GM19099 (cell line): Measurements from ENCODE around the gene IGSF9.

Experiments used
- POLR2A ChIP-seq: IDR thresholded peaks from 3 replicates; pipeline ENCODE4 v1.6.1; 2011; ENCODE audit warnings: low read depth; ENCODE audit not compliant: insufficient read length; ENCODE audit errors: extremely low read depth

Gene IGSF9

GRCh38 chr1:159960721-159961381, 15.4 kb upstream of the IGSF9 start:
- TF ChIP-seq POLR2A: no peak

DNA sequence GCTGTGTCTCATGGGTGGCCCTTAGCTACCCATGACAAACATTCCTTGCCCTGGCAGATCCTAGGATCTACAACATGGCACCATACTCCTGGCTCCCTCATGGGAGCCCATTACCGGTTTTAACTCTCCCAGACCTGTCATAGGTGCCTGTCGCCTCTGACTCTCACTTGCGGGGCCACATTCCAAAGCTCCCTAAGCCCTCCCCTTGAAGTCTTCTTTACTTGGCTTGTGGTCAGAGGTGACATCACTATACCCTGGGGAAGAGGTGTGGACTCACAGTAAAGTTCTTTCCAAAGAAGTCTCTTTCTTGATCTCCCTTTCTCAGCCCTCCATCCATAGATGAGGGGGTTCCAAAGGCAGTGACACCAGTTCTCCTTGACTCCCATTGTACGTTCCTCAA, 14.0 kb upstream of the IGSF9 start:
- TF ChIP-seq POLR2A: no peak

DNA sequence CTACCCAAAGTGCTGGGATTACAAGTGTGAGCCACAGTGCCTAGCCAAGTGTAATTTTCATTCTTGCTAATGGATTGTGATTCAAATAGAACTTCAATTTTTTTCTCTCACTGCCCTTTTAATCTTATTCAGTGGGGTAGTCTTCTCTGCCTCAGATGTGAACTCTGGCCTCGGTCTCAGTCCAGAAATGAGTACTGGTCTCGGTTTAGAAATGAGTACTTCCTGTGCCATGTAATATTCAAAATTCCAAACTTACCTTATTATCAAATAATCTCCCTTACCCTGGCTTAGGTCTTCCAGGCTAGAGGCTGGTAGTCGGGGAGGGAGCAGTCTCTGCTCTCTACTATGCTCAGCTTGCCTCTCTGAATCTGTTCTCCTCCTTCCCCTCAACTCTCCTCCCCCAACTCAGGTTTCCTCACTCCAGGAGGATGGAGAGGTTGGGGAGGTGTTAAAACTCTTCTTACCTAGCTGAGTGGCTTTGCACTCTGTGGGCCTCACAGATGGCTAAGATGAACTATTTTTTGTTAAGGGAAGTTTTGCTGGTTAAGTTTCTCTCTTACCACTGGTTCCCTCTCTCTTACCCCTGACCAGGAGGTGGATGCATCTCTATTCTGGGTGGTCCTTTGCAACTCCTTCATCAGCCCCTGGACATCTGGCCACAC, 13.4 kb upstream of the IGSF9 start:
- no peak for TF ChIP-seq POLR2A

DNA sequence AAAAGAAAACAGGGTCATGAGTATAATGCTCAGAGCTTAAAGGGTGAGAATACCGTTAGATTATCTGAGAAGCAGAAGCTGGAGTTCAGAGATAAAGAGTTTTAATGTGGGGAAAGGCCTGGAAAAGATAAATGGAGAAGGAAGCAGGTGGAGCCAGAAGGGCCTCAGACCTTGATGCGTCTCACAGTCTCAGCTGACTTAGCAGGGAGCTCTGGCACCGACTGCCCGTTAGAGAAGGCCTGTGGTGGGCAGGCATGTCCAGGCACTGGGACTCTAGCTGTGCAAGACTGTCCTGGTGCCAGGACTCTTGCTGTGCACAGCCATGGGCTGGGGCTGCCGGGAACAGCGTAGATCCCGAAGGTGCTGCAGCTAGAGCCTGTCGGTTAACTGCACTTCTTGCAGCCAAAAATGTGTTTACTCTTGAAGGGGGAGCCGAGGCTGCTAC, 12.4 kb upstream of the IGSF9 start:
- TF ChIP-seq POLR2A: no peak

- TF ChIP-seq POLR2A: no peak
These were observed 10.0 kb upstream of the IGSF9 start for GRCh38 chr1:159955456-159955855.

DNA sequence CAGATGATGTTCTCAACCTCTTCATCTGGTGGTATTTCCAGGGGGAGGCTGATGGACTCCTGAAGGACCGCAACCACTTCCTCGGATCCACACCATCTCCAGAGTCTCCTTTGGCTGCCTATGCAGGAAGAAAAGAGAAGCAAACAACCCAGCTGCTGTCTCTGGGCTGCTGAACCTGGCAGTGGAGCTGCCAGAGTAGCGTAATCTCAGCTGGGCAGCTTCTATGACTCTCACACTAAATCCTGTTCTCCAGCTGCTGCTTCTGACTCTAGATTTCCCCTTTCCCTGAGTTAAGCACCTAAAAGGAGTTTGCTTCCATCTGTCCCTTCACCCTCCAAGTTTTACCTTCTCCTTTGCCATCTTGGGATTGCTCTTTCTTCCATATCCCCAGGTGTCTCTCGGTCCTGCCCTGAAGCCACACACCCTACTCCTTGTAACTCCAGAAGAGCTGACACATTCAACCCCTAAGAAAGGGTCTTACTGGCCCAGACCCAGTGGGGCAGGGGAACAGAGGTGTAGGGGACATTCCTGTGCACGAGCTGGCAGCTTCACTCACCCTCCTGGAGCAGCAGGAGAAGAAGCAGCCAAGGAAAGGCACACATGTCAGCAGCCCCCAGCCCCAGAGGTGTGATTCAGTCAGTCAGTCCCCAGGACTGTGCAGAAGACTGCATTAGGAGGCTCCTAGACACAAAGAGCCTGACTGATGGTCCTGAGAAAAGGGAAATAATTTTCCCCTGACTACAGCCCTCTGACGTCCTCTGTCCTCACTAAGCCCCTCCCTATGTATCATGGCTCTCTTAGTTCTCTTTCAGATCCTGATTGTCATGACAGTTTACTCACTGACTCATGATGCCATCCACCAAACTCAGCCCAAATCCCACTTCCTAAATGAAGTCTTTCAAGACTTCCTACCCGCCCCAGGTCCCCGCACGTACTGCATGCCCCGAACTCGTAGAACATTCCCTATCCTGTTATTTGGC, 8.4 kb upstream of the IGSF9 start, which contains the start of gene SLAMF9:
Gene SLAMF9, minus strand, starts transcription at position 702 of the 980 bp plus-strand sequence. Its CDS starts 100 bp downstream, at position 602.
- TF ChIP-seq POLR2A: no peak

DNA sequence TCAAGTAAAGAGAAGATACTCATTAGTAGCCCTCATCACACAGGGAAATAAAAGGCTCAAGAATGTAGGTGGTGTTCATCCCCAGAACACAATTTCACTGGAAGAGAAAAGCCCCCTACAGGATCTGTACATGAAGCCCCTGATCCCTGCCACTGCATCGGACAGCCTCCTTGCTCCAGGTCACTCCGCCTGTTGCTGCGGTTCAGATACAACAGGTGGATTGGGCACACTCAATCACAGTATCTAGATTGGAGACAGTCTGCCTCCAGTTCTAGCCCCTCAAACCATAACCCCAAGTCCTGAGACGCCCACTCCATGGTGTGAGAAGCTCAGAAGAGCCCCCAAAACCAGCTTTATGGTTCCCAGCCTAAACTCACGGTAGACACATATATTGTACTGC, 7.5 kb upstream of the IGSF9 start:
- TF ChIP-seq POLR2A: no peak

- TF ChIP-seq POLR2A: no peak
These were observed 6.1 kb upstream of the IGSF9 start for GRCh38 chr1:159951551-159951950.

GRCh38 chr1:159951016-159951415, 5.6 kb upstream of the IGSF9 start:
- TF ChIP-seq POLR2A: no peak

- TF ChIP-seq POLR2A: no peak
These were observed 4.6 kb upstream of the IGSF9 start for GRCh38 chr1:159949981-159950381.

GRCh38 chr1:159949123-159949522, 3.7 kb upstream of the IGSF9 start:
- no peak for TF ChIP-seq POLR2A

- no peak for TF ChIP-seq POLR2A
These were observed 2.5 kb upstream of the IGSF9 start for GRCh38 chr1:159947942-159948341.

GRCh38 chr1:159946242-159947187, 1.1 kb upstream of the IGSF9 start:
- no peak for TF ChIP-seq POLR2A
